Measurements from ENCODE around the gene KRTAP3-2.

Gene KRTAP3-2

DNA sequence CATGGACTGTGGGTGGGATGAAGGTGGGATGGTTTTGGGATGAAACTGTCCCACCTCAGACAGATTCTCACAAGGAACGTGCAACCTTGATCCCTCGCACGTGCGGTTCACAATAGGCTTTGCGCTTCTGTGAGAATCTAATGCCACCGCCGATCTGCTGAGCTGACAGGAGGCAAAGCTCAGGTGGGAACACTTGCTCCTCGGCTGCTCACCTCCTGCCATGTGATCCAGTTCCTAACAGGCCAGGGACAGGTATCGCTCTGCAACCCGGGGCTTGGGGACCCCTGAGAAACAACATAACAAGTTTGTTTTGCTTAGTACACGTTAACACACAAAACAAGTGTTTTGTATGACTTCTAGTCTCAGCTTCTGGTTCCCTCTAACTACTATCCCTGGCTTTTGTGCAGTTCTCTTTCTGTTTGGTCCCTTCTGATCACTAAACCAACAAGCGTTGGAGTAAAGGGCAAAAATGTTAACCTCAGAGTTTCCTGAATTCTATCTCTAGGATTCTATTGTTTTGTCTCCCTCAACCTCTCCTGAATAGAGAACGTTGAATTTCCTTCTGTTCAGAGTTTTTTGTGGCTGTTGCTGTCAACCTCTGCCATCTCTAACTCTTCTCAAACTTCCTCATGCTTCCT lies 17.0 kb upstream of the KRTAP3-2 start:
- Histone ChIP-seq H3K27ac (no peak overlapping the region), H2AFZ (ENCODE audit: low read depth) (no peak overlapping the region), H3K4me2 (no peak overlapping the region), H3K27me3 (ENCODE audit: insufficient read depth, low read depth) (no peaks in the 10 kb centered on the region), H3K9ac (no peak overlapping the region), H3K36me3 (ENCODE audit: insufficient read depth) (no peaks in the 10 kb centered on the region), H4K20me1 (ENCODE audit: insufficient read depth) (no peaks in the 10 kb centered on the region), H3K4me3 (IDR thresholded peaks at IDR 0.05; ENCODE audit: insufficient read depth, low read depth, low read length) (no peak overlapping the region), H3K4me1 (ENCODE audit: low read depth, poor library complexity, severe bottlenecking) (no peaks in the 10 kb centered on the region), H3K79me2 (ENCODE audit: insufficient read depth, low read depth) (no peaks in the 10 kb centered on the region)
- TF ChIP-seq, protein P1, sequence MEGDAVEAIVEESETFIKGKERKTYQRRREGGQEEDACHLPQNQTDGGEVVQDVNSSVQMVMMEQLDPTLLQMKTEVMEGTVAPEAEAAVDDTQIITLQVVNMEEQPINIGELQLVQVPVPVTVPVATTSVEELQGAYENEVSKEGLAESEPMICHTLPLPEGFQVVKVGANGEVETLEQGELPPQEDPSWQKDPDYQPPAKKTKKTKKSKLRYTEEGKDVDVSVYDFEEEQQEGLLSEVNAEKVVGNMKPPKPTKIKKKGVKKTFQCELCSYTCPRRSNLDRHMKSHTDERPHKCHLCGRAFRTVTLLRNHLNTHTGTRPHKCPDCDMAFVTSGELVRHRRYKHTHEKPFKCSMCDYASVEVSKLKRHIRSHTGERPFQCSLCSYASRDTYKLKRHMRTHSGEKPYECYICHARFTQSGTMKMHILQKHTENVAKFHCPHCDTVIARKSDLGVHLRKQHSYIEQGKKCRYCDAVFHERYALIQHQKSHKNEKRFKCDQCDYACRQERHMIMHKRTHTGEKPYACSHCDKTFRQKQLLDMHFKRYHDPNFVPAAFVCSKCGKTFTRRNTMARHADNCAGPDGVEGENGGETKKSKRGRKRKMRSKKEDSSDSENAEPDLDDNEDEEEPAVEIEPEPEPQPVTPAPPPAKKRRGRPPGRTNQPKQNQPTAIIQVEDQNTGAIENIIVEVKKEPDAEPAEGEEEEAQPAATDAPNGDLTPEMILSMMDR (conservative IDR thresholded peaks at IDR 0.05; ENCODE audit: low read depth, low read length): no peak

- Histone ChIP-seq H3K4me3 (IDR thresholded peaks at IDR 0.05; ENCODE audit: insufficient read depth, low read depth, low read length) (no peak overlapping the region), H3K27ac (no peak overlapping the region), H4K20me1 (ENCODE audit: insufficient read depth) (no peaks in the 10 kb centered on the region), H3K4me2 (no peak overlapping the region), H3K4me1 (ENCODE audit: low read depth, poor library complexity, severe bottlenecking) (no peaks in the 10 kb centered on the region), H3K9ac (no peak overlapping the region), H2AFZ (ENCODE audit: low read depth) (no peak overlapping the region), H3K27me3 (ENCODE audit: insufficient read depth, low read depth) (no peaks in the 10 kb centered on the region), H3K36me3 (ENCODE audit: insufficient read depth) (no peaks in the 10 kb centered on the region), H3K79me2 (ENCODE audit: insufficient read depth, low read depth) (no peaks in the 10 kb centered on the region)
- TF ChIP-seq, protein P1 (conservative IDR thresholded peaks at IDR 0.05; ENCODE audit: low read depth, low read length): no peak
Observed at GRCh38 chr17:41015454-41015853, 15.7 kb upstream of the KRTAP3-2 start.

GRCh38 chr17:41013606-41014005 lies 13.9 kb upstream of the KRTAP3-2 start:
- Histone ChIP-seq H2AFZ (ENCODE audit: low read depth) (no peak overlapping the region), H3K79me2 (ENCODE audit: insufficient read depth, low read depth) (no peaks in the 10 kb centered on the region), H3K9ac (no peak overlapping the region), H3K4me1 (ENCODE audit: low read depth, poor library complexity, severe bottlenecking) (no peaks in the 10 kb centered on the region), H3K36me3 (ENCODE audit: insufficient read depth) (no peaks in the 10 kb centered on the region), H4K20me1 (ENCODE audit: insufficient read depth) (no peaks in the 10 kb centered on the region), H3K27ac (no peak overlapping the region), H3K27me3 (ENCODE audit: insufficient read depth, low read depth) (no peaks in the 10 kb centered on the region), H3K4me2 (no peak overlapping the region), H3K4me3 (IDR thresholded peaks at IDR 0.05; ENCODE audit: insufficient read depth, low read depth, low read length) (no peak overlapping the region)
- TF ChIP-seq, protein P1 (conservative IDR thresholded peaks at IDR 0.05; ENCODE audit: low read depth, low read length): no peak

DNA sequence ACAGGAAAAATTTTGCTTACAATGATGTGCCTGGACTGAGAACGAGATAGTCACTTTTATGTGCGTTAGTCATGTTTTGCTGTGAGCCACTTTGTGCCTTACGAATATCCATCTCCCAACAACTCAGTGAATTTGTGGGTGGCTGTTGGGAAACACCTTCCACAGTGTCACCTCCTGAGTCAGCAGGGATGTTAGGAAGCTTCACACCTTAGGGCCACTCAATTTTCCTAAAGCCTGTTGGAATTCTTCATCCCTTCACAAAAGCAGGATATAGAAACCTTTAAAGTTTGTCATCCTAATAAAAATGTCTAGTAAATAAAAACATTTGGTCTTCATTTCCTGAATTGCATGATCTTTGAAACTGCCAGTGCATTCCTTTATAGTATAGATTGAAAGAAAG lies 13.5 kb upstream of the KRTAP3-2 start:
- no peaks in the 10 kb centered on the region for H3K27me3 ChIP-seq (ENCODE audit: insufficient read depth, low read depth)
- H3K4me1 ChIP-seq (ENCODE audit: low read depth, poor library complexity, severe bottlenecking): no peaks in the 10 kb centered on the region
- H3K36me3 ChIP-seq (ENCODE audit: insufficient read depth): no peaks in the 10 kb centered on the region
- no peaks in the 10 kb centered on the region for H4K20me1 ChIP-seq (ENCODE audit: insufficient read depth)
- no peak overlapping the region for H3K9ac ChIP-seq
- no peak overlapping the region for H3K4me2 ChIP-seq
- no peak overlapping the region for H2AFZ ChIP-seq (ENCODE audit: low read depth)
- TF ChIP-seq, protein P1 (conservative IDR thresholded peaks at IDR 0.05; ENCODE audit: low read depth, low read length): no peak
- H3K79me2 ChIP-seq (ENCODE audit: insufficient read depth, low read depth): no peaks in the 10 kb centered on the region
- H3K27ac ChIP-seq: no peak overlapping the region
- H3K4me3 ChIP-seq (IDR thresholded peaks at IDR 0.05; ENCODE audit: insufficient read depth, low read depth, low read length): no peak overlapping the region

All from KMS-11 (cell line).